Breast epithelium (tissue), 3 donors: ENCODE results near the gene HSD17B14.

Experiments
- CTCF ChIP-seq, 3 donors: fragments of 450-650 bp; IDR thresholded peaks; one replicate each; pipeline ENCODE4 v1.5.1; 2016 to 2017; ENCODE audit warnings: antibody characterized with exemption in 3 of 3, mild to moderate bottlenecking in 3 of 3, moderate library complexity in 3 of 3
- POLR2A ChIP-seq: fragments of 450-650 bp; IDR thresholded peaks from one replicate; pipeline ENCODE4 v1.6.1; 2016; ENCODE audit warnings: antibody characterized with exemption, mild to moderate bottlenecking, moderate library complexity

- TF ChIP-seq CTCF (IDR thresholded peaks at IDR 0.05) (no peak), POLR2A (no peak)
These were observed 1.4 kb upstream of the HSD17B14 start for GRCh38 chr19:48837687-48838086.
